Raji (cell line): ENCODE data around the gene SEMA5A.

Source experiments
- POLR2A ChIP-seq: IDR thresholded peaks from 2 replicates; pipeline ENCODE4 v1.6.1; 2011; ENCODE audit warnings: low read depth, low read length, control low read depth; ENCODE audit not compliant: insufficient read depth

The SEMA5A gene

GRCh38 chr5:9390113-9390512 is 155.8 kb downstream of the SEMA5A start:
- TF ChIP-seq POLR2A: no peak

- TF ChIP-seq POLR2A: no peak
These were observed 156.8 kb downstream of the SEMA5A start for GRCh38 chr5:9388941-9389674.

- no peak for TF ChIP-seq POLR2A
These were observed 158.0 kb downstream of the SEMA5A start for GRCh38 chr5:9387879-9388278.

- TF ChIP-seq POLR2A: no peak
These were observed 158.9 kb downstream of the SEMA5A start for GRCh38 chr5:9386945-9387344.

- no peak for TF ChIP-seq POLR2A
These were observed 163.4 kb downstream of the SEMA5A start for GRCh38 chr5:9382522-9382921.

- TF ChIP-seq POLR2A: no peak
These were observed 164.4 kb downstream of the SEMA5A start for GRCh38 chr5:9381464-9381863.

GRCh38 chr5:9380109-9380508 is 165.8 kb downstream of the SEMA5A start:
- TF ChIP-seq POLR2A: no peak

GRCh38 chr5:9376363-9377117 is 169.3 kb downstream of the SEMA5A start:
- no peak for TF ChIP-seq POLR2A

GRCh38 chr5:9375756-9376155 is 170.1 kb downstream of the SEMA5A start:
- TF ChIP-seq POLR2A: no peak

- no peak for TF ChIP-seq POLR2A
These were observed 171.8 kb downstream of the SEMA5A start for GRCh38 chr5:9374025-9374424.

- no peak for TF ChIP-seq POLR2A
These were observed 172.3 kb downstream of the SEMA5A start for GRCh38 chr5:9373571-9373970.

GRCh38 chr5:9370256-9370655 is 175.6 kb downstream of the SEMA5A start:
- no peak for TF ChIP-seq POLR2A

GRCh38 chr5:9365512-9365911 is 180.4 kb downstream of the SEMA5A start:
- TF ChIP-seq POLR2A: no peak

GRCh38 chr5:9363449-9363848 is 182.4 kb downstream of the SEMA5A start:
- no peak for TF ChIP-seq POLR2A

GRCh38 chr5:9363026-9363425 is 182.8 kb downstream of the SEMA5A start:
- TF ChIP-seq POLR2A: no peak

GRCh38 chr5:9362600-9362999 is 183.3 kb downstream of the SEMA5A start:
- no peak for TF ChIP-seq POLR2A
